BLaER1 (cell line): Measurements from ENCODE around the gene THBS3.
A peak's percentile ranks its signal among the peaks of the same experiment; 100 is the strongest.
"Not testable (repeated sequence)": the region's sequence is repeated elsewhere in the genome, so short reads cannot be mapped to it uniquely, and the experiment has no call there.

Experiments used
- H3K27ac ChIP-seq: shearing (Covaris generic); formaldehyde crosslinking; 2 replicates; pipeline ENCODE4 v1.8.1; 2022
- H3K27me3 ChIP-seq: shearing (Covaris generic); formaldehyde crosslinking; 2 replicates; pipeline ENCODE4 v1.8.1; 2022
- H3K36me3 ChIP-seq: shearing (Covaris generic); formaldehyde crosslinking; 2 replicates; pipeline ENCODE4 v1.8.1; 2022
- H3K4me1 ChIP-seq: shearing (Covaris generic); formaldehyde crosslinking; 2 replicates; pipeline ENCODE4 v1.8.1; 2022
- H3K4me2 ChIP-seq: shearing (Covaris generic); formaldehyde crosslinking; 2 replicates; pipeline ENCODE4 v1.8.1; 2022
- H3K4me3 ChIP-seq: shearing (Covaris generic); formaldehyde crosslinking; 2 replicates; pipeline ENCODE4 v1.8.1; 2022
- H3K9ac ChIP-seq: shearing (Covaris generic); formaldehyde crosslinking; 2 replicates; pipeline ENCODE4 v1.8.1; 2022
- H3K9me3 ChIP-seq: shearing (Covaris generic); formaldehyde crosslinking; 2 replicates; pipeline ENCODE4 v1.8.1; 2022
- H4K20me1 ChIP-seq: shearing (Covaris generic); formaldehyde crosslinking; 2 replicates; pipeline ENCODE4 v1.8.1; 2022
- Cebpa-rat ChIP-seq: shearing (Covaris generic); IDR thresholded peaks from 2 replicates; pipeline ENCODE4 v1.8.1; 2022

THBS3 gene

DNA sequence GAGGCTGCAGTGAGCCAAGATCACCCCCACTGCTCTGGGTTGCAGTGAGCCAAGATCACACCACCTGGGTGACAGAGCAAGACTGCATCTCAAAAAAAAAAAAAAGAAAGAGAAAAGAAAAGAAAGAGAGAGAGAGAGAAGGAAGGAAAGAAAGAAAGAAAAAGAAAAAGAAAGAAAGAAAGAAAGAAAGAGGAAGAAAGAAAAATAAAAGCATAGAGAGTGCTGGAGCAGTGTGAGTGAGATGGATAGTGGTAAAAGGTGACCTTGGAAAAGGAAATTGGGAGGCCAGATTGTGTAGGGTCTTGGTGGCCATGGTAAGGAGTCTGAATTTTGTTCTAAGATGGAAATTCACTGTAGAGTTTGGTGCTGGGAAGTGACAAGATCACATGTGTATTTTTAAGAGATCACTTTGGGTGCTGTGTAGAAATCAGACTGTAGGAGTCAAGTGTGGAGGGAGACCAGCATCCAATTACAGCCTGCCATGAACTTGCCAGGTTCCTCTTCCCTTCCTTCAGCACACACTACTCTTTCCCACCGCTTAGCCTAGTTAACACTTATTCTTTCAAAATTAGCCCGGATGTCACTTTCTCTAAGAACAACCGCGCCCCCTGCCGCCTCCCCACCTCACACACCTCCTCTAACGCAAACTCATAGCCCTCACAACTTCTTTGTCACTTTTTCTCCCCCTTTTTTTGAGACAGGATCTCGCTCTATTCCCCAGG is 18.7 kb upstream of the THBS3 start:
- peak overlapping the region; percentile 91 for H3K27ac ChIP-seq
- no peak for TF ChIP-seq Cebpa-rat
- no peaks in the 10 kb centered on the region for H3K9me3 ChIP-seq
- H3K27me3 ChIP-seq = no peaks in the 10 kb centered on the region
- H3K36me3 ChIP-seq = no peaks in the 10 kb centered on the region
- peak overlapping the region; percentile 90 for H3K9ac ChIP-seq
- H4K20me1 ChIP-seq = no peaks in the 10 kb centered on the region
- H3K4me2 ChIP-seq = peak overlapping the region; percentile 88
- H3K4me3 ChIP-seq = peak overlapping the region; percentile 77
- H3K4me1 ChIP-seq = peaks cover 60% of the 10 kb centered on the region

- Histone ChIP-seq H3K4me2 (peak overlapping the region; percentile 88), H3K27ac (peak overlapping the region; percentile 91), H3K4me1 (peaks cover 62% of the 10 kb centered on the region), H3K9ac (peak overlapping the region; percentile 90; the same call in 1 of the 2 replicates), H3K4me3 (peak overlapping the region; percentile 77)
- not testable (repeated sequence) for H3K27me3 ChIP-seq, H3K9me3 ChIP-seq, H3K36me3 ChIP-seq, H4K20me1 ChIP-seq
Measured at GRCh38 chr1:155225404-155225759, 17.7 kb upstream of the THBS3 start.

DNA sequence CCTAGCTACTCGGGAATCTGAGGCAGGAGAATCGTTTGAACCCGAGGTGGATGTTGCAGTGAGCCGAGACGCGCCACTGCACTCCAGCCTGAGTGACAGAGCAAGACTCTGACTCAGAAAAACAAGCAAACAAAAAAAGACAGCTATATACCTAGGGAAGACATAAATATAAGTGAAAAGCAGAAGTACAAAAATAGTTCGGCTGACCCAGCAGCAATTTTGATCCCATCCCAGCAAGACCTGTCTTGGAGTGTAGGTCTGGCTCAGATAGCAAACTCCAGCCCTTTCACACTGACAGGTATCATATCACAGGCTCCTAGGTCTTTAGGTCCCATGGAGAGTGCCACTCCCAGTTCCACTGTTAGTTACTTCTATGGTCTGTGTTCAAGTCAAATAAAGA is 15.3 kb upstream of the THBS3 start:
- peaks cover 66% of the 10 kb centered on the region for H3K4me1 ChIP-seq
- peak overlapping the region; percentile 91 for H3K27ac ChIP-seq
- H3K27me3 ChIP-seq = no peaks in the 10 kb centered on the region
- 0 out of 2 replicates have a peak overlapping the region, but pooled peaks have one; percentile 26 for H3K9ac ChIP-seq
- TF ChIP-seq Cebpa-rat = no peak
- no peaks in the 10 kb centered on the region for H3K9me3 ChIP-seq
- peak overlapping the region; percentile 77; the same call in 1 of the 2 replicates for H3K4me3 ChIP-seq
- H4K20me1 ChIP-seq = no peaks in the 10 kb centered on the region
- no peaks in the 10 kb centered on the region for H3K36me3 ChIP-seq
- H3K4me2 ChIP-seq = peak overlapping the region; percentile 88

GRCh38 chr1:155220211-155220965 is 12.7 kb upstream of the THBS3 start:
- not testable (repeated sequence) for H3K4me2 ChIP-seq, H3K27me3 ChIP-seq, H3K9ac ChIP-seq, H3K27ac ChIP-seq, H3K4me3 ChIP-seq, H4K20me1 ChIP-seq, H3K9me3 ChIP-seq
- H3K36me3 ChIP-seq = peaks cover 21% of the 10 kb centered on the region
- H3K4me1 ChIP-seq = peaks cover 50% of the 10 kb centered on the region

- Histone ChIP-seq H3K4me2 (no peak overlapping the region), H3K4me1 (peaks cover 43% of the 10 kb centered on the region), H3K36me3 (peaks cover 28% of the 10 kb centered on the region), H3K27me3 (no peaks in the 10 kb centered on the region), H3K9me3 (no peaks in the 10 kb centered on the region), H3K4me3 (no peak overlapping the region), H3K9ac (no peak overlapping the region), H3K27ac (no peak overlapping the region), H4K20me1 (no peaks in the 10 kb centered on the region)
- no peak for TF ChIP-seq Cebpa-rat
Measured at GRCh38 chr1:155219592-155220031, 11.9 kb upstream of the THBS3 start.

- TF ChIP-seq Cebpa-rat = no peak
- no peak overlapping the region for H3K9ac ChIP-seq
- H3K27ac ChIP-seq = no peak overlapping the region
- no peaks in the 10 kb centered on the region for H3K27me3 ChIP-seq
- H3K4me2 ChIP-seq = no peak overlapping the region; the same call in 1 of the 2 replicates
- peaks cover 29% of the 10 kb centered on the region for H3K36me3 ChIP-seq
- no peak overlapping the region for H3K4me3 ChIP-seq
- no peaks in the 10 kb centered on the region for H3K9me3 ChIP-seq
- peaks cover 37% of the 10 kb centered on the region for H3K4me1 ChIP-seq
- H4K20me1 ChIP-seq = no peaks in the 10 kb centered on the region
Measured at GRCh38 chr1:155218854-155219591, 11.3 kb upstream of the THBS3 start.

GRCh38 chr1:155214702-155215101 is 7.0 kb upstream of the THBS3 start:
- not testable (repeated sequence) for H3K4me3 ChIP-seq, H3K9me3 ChIP-seq, H3K27ac ChIP-seq, H3K4me2 ChIP-seq, H3K9ac ChIP-seq, H4K20me1 ChIP-seq, H3K27me3 ChIP-seq
- peaks cover 51% of the 10 kb centered on the region for H3K36me3 ChIP-seq
- H3K4me1 ChIP-seq = peaks cover 17% of the 10 kb centered on the region

- H3K4me2 ChIP-seq, H4K20me1 ChIP-seq, H3K9me3 ChIP-seq, H3K27ac ChIP-seq, H3K9ac ChIP-seq, H3K4me3 ChIP-seq, H3K27me3 ChIP-seq: not testable (repeated sequence)
- Histone ChIP-seq H3K4me1 (peaks cover 28% of the 10 kb centered on the region), H3K36me3 (peaks cover 45% of the 10 kb centered on the region)
Measured at GRCh38 chr1:155212051-155212440, 4.3 kb upstream of the THBS3 start.

DNA sequence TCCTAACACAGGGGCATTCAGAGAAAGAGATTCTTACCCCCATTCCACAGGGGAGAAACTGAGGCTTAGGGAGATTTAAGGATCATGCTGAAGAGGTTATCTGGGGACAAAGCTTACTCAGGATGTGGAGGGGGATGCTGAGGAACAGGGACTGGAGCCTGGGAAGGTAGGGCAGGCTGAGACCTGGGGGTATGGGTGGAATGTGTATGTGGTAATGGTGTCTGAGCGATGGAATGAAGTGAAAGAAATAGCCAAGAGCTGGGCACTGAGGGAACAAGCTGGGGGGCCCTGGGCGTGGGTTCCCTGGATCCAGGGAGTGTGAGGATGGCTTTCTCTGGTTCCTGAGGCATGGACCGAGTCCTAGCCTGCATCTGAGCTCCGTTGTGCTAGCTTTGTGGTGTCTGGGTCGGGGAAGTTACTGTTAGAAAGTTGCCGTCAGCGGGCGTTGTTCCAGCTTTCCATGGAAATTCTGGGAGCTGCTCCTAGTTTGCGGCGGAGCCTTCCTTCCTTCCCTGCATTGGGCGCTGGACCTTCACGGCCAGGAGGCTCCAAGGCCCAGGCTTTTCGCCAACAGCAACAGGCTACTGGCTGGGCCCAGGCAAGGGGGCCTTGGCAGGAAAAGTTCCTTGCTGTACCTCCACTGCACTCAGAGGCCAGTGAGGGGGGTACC is 3.8 kb upstream of the THBS3 start:
- not testable (repeated sequence) for H3K4me3 ChIP-seq, H3K9ac ChIP-seq, H4K20me1 ChIP-seq, H3K27me3 ChIP-seq, H3K4me2 ChIP-seq, H3K27ac ChIP-seq, H3K9me3 ChIP-seq
- peaks cover 34% of the 10 kb centered on the region for H3K4me1 ChIP-seq
- peaks cover 42% of the 10 kb centered on the region for H3K36me3 ChIP-seq
